GM19324 (cell line): ENCODE measurements around the gene ARL13B.
A peak's percentile ranks its signal among the peaks of the same experiment; 100 is the strongest.
"Not testable (repeated sequence)": the region's sequence is repeated elsewhere in the genome, so short reads cannot be mapped to it uniquely, and the experiment has no call there.

Experiments
- ATAC-seq: cut with Tn5 transposase; IDR thresholded peaks from one replicate; pipeline ENCODE4 v1.9.1; 2021; ENCODE audit warnings: mild to moderate bottlenecking, moderate library complexity; ENCODE audit not compliant: unreplicated experiment, low FRiP score

The ARL13B gene

DNA sequence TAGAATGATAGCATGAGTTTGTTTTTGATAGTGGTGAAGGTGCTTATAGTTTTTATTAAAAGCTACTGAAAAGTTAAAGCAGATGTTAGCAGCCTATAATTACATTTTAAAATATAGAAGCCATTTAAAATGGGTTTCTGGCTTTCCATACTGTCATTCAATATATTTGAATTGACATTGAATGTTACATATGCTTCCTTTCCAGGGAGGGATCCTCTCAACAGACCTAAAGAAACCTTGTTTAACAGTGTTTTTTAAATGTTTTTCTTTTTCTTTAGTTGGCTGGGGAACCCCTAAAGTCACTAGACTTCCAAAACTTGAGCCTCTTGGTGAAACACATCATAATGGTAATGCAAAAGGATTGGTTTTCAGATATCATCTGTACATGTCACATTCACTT lies 70.6 kb downstream of the ARL13B start:
- ATAC-seq: no peak

- no peak for ATAC-seq
Observed at GRCh38 chr3:94061297-94061696, 81.3 kb downstream of the ARL13B start.

DNA sequence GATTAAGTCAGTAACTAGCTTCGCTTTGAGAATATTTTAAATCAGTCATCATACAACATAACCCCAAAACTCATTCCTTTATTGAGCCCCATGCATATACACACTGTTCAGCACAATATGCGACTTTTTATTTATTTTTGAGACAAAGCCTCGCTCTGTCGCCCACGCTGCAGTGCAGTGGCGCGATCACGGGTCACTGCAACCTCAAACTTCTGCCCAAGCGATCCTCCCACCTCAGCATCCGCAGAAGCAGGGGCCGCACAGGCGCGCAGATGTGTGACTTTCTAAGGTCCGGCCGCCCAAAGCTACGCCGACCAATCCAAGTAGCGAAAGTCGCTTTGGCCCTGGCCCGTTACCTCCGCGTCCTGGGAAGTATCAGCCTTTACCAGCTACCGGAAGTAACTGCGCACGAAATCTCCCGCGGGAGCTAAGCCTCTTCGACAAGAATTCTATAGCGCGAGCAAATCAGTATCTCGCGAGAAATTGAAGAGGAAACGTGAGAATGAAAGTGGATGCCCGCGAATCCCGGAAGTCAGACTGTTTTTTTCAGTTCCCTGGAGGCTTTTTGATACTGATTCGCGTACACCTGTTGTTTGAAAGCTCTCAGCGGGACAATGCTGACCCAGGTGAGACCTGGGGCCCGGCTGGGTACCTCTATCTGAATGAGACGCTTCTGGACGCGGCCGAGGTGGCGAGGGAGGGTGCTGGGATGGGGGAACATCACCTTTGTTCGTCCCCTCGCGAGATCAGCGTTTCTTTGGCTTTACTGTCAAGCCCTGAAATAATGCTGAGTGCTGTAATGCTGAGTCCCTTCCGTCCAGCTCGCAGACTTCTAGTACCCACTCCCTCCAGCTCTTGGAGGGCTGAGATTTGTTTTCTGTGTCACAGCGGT lies 82.8 kb downstream of the ARL13B start, which contains the start of the genes DHFR2 and NSUN3:
Gene DHFR2, minus strand, starts transcription at position 404 of the 892 bp plus-strand sequence. CDS start 1,405 bp downstream, outside the sequence.
Gene NSUN3, plus strand, starts transcription at position 549 of the 892 bp plus-strand sequence. Its CDS starts 66 bp downstream, at position 615.
- peak; percentile 97 for ATAC-seq

- no peak for ATAC-seq
Observed at GRCh38 chr3:94063496-94064119, 83.7 kb downstream of the ARL13B start.

GRCh38 chr3:94064243-94064860 lies 84.4 kb downstream of the ARL13B start:
- no peak for ATAC-seq

GRCh38 chr3:94065122-94065521 lies 85.2 kb downstream of the ARL13B start:
- no peak for ATAC-seq

DNA sequence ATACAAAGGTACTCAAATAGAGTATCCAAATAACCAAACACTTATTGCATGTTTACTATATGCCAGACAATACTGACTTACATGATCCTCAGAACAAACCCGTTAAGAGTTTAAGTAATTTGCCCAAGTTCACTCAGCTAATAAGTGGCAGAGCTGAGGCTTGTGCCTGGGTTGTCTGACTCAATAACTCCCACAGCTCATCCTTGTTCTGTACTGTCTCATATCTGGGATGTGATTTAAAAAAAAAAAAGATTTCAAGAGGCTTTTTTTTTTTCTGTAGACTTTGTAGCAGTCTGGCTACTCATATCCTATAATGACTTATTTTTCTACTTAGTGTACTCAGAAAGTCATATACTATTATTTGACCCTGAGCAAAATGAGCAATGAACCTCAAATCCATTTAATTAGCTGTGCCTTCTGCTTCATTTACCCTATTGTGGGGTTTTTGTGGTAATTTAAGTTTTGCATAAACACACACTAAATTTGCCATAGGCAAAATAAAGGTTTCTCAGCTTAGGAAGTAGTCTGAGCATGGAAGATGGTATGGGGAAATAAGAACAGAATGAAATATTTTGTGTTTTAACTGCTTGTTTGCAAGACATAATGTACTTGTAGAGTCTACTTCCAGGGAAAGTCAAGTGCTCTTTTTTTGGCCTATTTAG lies 86.0 kb downstream of the ARL13B start:
- no peak for ATAC-seq

DNA sequence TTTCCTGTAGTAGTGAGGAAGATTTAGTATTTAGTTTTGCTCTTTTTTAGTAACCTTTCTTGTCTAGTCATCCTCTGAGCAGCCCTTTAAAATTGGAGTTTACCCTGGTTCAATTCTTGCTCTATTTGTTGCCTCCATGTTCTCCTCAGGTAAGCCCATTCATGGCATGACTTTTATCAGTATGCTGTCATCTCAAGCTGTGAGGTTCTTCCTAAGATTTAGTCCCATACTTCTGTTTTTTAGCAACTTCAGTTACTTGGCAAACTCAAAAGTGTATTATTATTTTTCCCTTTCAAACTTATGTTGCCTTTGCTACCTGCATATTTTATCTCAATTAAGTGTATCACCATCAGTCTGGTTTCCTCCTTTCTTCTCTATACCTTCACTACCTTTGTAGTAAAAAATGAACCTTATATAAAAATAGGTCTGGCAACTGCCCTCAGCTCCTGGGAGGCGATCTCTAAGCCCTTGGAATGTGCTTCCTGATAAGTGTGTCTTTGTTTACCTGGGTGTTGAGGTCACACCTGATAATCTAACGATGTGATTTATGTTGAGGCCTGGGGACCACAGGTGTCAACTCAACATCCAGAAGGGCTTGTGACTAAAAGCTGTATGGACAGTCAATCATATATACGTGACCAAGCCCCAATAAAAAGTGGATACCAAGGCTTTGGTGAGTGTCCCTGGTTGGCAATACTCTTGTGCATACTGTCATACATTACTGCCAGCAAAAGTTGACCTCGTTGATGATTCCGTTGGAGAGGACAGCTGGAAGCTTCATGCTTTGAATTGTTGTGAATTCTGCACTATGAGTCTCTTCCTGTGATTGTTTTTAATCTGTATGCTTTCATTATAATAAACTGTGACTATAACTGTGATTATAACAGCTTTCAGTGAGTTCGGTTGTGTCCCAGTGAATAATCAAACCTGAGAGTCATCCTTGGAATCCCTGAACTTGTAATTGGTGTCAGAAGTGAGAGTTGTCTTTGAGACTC lies 86.8 kb downstream of the ARL13B start:
- no peak for ATAC-seq

DNA sequence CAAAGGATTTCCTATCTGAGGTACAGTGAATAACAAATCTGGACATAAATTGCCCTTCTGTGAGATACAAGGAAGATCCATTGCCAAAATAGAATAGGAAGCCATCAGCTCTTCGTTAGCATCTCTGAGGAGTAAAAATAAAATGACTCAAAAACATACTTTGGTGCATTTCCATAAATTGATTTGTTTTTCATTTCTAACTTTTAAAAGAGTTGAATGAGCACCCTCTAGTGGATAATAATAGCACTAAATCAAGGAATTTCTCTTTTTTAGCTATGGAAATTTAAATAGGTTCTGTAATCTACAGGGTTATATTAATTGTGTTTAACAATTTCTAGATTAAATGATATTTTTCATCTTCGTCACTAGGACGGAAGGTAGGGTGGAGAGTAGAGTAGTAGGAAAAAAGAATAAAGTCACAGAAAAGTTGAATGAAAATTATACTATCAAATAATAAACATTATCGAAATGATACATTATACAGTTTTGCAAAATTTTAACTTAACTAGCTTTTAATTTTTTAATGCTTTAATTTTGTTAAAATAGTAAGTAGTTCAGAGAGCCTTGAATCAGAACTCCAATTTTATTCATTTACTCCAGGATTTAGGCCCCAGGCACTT lies 89.3 kb downstream of the ARL13B start:
- no peak for ATAC-seq

DNA sequence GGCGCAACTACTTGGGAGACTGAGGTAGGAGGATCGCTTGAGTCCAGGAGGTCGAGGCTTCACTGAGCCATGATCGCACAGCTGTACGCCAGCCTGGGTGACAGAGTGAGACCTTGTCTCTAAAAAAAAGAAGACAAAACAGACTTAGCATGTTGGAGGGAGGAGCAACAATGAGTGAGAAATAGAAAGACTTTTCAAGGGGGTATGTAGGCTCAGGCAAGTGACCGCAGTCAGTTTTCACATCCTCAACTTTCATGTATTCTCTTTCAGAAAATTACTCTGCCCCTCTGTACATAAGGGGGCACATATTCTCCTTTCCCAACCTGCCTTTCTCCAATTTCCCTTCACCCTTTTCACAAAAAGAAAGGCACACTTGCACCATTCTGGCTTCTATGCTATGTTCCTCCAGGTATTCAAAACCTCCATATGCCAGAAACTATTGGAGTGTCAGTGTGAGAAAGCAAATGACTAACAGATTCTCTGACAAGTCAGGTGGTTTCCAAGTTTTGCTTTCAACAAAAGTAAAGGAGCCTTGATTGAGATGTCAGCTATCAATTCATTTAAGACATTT lies 90.5 kb downstream of the ARL13B start:
- ATAC-seq: peak; percentile 83

DNA sequence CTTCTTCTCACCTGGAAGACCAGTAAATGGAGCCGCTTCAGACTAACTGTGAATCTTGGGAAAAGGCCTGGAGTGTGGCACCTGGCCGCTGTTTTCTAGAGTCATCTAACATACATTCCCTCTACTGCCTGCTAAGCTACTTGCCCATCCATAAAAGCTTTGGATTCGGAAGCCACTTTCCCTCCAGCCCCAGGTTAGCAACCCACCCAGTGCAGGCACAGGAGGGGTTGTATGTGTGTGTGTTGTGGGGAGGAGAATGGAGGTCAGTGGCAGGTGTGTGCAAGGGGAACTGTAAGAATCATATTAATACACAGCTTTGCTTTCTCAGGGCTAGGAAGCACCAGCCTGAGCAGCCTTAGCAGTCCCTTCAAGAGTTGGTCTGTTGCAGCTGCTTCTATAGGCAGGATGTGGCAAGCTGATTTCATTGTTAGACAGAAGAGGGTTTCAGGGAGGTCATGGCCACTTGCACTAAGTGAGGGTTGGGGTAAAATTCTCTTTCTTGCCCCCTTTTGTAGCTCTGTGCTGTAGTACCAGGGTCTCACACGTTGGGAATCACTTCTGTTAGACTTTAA lies 91.8 kb downstream of the ARL13B start:
- peak; percentile 71 for ATAC-seq

DNA sequence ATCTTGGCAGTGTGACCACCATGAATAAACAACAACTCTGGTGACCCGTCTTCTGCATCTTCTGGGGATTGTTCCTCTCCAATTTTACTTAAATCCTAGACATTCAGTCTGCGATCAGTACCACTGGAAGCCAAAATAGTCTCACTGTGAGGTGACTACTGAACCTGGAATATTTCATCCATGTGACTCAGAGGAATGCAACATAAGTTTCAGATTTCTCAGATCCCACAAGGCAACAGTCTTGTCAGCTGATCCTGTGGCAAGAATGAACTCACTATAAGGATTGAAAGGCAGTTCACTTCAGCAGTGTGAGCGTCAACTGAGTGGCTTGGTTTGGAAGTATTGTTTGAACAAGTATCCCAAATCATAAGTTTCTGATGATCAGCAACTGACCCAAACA lies 96.1 kb downstream of the ARL13B start:
- ATAC-seq: no peak

DNA sequence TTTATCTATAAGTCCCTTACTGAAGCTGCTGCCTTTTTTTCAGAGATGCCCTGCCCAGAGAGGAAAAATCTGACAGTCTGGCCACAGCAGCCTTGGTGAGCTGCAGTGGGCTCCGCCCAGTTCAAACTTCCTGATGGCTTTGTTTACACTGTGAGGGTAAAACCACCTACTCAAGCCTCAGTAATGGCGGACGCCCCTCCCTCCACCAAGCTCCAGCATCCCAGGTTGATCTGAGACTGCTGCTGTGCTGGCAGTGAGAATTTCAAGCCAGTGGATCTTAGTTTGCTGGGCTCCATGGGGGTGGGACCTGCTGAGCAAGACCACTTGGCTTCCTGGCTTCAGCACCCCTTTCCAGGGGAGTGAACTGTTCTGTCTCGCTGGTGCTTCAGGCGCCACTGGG lies 100.6 kb downstream of the ARL13B start:
- ATAC-seq: not testable (repeated sequence)

GRCh38 chr3:94081884-94082283 lies 101.9 kb downstream of the ARL13B start:
- no peak for ATAC-seq

DNA sequence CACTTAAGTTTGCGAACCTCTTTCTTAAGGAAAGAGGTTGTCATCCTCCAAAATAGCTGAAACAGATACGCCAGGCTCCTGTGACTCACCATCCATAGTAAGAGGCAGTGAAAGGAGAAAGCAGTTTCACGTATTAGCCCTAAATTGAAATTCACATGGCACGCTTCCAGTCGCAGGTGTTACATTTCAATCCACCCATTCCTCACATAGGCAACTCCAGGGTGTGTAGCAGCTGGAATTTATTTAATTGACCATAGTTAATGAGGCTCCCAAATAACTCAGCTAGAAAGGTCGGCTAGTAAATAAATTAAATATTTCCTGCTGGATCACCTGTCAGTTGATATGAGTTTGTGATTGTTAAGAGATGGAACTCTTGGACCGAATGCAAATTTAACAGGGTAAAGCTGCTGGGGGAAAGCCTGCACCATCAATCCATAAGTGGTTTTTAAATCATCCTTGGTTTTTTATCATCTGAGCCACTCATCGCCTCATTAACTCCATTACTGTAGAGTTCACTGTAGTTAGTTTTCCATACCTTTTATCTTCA lies 102.5 kb downstream of the ARL13B start:
- no peak for ATAC-seq

DNA sequence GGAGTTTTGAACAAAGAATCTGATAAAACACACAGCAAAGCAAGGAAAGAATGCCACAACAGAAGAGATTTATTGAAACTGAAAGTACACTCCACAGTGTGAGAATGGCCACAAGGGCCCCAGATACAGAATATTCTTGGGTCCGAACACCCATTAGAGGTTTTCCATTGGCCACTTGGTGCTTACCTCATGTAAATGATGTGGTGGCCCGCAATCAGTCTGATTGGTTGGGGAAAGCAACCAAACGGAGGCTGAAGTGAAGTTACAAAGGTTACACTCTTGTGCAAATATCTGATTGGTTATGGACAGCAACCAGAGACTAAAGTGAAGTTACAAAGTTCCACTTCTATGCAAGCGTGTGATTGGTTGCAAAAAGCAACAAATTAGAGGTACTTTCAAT lies 103.3 kb downstream of the ARL13B start:
- ATAC-seq: no peak

DNA sequence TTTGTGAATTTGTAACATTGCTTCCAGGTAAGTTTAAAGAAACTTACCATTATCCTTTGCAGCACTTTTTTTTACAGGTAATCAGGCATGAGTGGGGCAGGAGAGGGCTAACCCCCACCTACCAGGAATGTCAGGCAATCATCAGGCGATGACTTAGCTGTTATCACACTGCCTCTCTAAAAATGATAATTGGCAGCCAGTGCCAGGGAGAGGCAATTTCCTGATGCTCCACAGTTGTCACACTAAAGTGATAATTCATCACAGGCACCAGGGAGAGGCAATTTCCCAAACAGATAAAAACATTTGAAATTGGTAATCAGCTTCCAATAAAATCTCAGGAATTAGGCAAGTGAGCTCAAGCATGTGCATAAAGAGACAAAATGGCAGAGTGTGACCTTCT lies 109.2 kb downstream of the ARL13B start:
- ATAC-seq: no peak

DNA sequence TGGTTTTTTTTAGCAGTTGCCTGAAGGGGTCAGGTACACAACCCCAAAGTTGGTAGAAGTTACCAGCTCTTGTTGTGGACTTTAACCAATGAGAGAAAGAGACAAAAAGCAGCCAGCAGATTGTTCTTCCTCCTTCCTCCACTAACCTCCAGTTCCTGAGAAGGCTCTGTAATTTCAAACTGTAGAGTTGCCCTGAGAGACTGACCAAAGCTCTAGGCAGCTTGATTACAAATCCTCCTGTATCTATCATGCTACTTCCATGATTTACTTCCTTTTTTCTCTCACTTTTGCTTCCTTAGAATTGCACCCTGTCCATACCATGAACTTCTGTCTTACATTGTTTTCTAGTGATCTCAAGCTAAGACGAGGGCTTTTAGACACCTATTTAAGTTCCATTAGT lies 112.1 kb downstream of the ARL13B start:
- no peak for ATAC-seq
